PFSK-1 (cell line): Measurements from ENCODE around the gene A2M.

Source experiments
- FOXP2 ChIP-seq: optimal IDR thresholded peaks from 2 replicates; pipeline ENCODE3; 2011; ENCODE audit warnings: borderline replicate concordance, control low read depth, inconsistent platforms; ENCODE audit not compliant: insufficient read depth; ENCODE audit errors: extremely low read length, extremely low read depth
- POLR2AphosphoS5 ChIP-seq: IDR thresholded peaks from 2 replicates; pipeline ENCODE4 v1.6.1; 2012; ENCODE audit warnings: low read depth, mild to moderate bottlenecking, control low read depth, low read length, moderate library complexity
- SIN3A ChIP-seq: IDR thresholded peaks from 2 replicates; pipeline ENCODE4 v1.6.1; 2012; ENCODE audit warnings: mild to moderate bottlenecking, low read length, moderate library complexity, borderline replicate concordance; ENCODE audit not compliant: insufficient read depth
- TAF1 ChIP-seq: IDR thresholded peaks from 2 replicates; pipeline ENCODE4 v1.6.1; 2012; ENCODE audit warnings: low read length, control low read depth, borderline replicate concordance; ENCODE audit not compliant: insufficient read depth
- TF ChIP-seq, protein P1 (sequence below), 2 experiments: IDR thresholded peaks; 2 replicates each; pipeline versions ENCODE4 v1.6.1 to v1.8.0; 2011 to 2012; ENCODE audit warnings: low read depth in 2 of 2, low read length in 2 of 2, control low read depth in 1 of 2, inconsistent platforms in 1 of 2, mild to moderate bottlenecking in 1 of 2, moderate library complexity in 1 of 2; ENCODE audit not compliant: insufficient read depth in 1 of 2

Gene A2M

DNA sequence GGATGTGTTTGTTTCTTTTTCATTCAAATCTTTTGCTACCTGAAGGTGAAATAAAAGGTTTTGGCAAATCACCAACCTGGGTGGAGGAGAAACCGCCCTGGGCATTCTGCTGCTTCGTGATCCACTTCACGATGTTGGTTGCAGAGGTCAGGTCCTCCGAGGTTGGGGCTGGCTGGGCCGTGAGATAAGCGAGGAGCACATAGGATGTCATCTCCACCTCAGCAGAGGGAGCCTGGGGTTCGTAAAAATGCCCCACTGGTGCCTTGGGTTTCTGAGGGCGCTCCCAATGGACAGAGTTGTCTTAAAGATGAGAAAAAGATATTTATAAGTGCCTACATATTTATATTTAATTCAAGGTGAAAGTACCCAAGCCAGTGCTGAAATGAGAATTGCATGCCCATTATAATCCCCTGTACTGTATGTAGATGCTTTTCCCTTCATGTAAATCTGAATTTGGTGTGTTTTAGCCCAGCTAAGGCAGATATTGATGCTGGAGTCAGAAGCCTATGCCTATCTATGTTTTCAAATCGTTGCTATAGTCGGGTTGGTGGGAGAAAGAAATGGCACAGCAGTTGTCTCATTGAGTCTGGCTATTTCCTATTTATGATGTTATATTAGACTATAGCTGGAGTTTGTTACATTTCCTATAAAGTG is 41.1 kb downstream of the A2M start:
- no peak for TF ChIP-seq TAF1
- TF ChIP-seq POLR2AphosphoS5, result no peak
- TF ChIP-seq, protein P1, sequence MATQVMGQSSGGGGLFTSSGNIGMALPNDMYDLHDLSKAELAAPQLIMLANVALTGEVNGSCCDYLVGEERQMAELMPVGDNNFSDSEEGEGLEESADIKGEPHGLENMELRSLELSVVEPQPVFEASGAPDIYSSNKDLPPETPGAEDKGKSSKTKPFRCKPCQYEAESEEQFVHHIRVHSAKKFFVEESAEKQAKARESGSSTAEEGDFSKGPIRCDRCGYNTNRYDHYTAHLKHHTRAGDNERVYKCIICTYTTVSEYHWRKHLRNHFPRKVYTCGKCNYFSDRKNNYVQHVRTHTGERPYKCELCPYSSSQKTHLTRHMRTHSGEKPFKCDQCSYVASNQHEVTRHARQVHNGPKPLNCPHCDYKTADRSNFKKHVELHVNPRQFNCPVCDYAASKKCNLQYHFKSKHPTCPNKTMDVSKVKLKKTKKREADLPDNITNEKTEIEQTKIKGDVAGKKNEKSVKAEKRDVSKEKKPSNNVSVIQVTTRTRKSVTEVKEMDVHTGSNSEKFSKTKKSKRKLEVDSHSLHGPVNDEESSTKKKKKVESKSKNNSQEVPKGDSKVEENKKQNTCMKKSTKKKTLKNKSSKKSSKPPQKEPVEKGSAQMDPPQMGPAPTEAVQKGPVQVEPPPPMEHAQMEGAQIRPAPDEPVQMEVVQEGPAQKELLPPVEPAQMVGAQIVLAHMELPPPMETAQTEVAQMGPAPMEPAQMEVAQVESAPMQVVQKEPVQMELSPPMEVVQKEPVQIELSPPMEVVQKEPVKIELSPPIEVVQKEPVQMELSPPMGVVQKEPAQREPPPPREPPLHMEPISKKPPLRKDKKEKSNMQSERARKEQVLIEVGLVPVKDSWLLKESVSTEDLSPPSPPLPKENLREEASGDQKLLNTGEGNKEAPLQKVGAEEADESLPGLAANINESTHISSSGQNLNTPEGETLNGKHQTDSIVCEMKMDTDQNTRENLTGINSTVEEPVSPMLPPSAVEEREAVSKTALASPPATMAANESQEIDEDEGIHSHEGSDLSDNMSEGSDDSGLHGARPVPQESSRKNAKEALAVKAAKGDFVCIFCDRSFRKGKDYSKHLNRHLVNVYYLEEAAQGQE (IDR thresholded peaks at IDR 0.05; ENCODE audit: insufficient read depth in 1 of 2, low read depth in 2 of 2, low read length in 2 of 2), result no peak
- no peak for TF ChIP-seq FOXP2
- TF ChIP-seq SIN3A, result no peak

DNA sequence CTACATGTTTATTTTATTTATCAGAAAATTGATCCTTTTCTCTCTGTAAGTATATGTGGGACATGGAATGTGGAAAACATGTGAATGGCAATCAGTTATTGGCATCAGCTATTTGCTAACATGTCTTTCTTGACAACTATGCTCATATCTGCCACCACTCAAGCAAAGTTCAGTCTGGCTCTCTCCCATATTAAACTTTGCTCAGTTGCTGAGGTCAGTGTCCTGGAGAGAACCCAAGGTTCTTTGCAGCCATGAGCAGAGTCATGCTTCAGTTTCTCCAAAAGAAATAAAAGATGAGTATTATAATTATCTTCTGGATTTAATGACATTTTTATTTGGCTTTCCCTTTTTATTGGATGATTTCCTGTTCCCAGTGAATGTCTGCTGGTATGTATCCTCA is 42.6 kb downstream of the A2M start:
- TF ChIP-seq TAF1 (no peak), FOXP2 (no peak), POLR2AphosphoS5 (no peak), SIN3A (no peak)
- TF ChIP-seq, protein P1 (IDR thresholded peaks at IDR 0.05; ENCODE audit: insufficient read depth in 1 of 2, low read depth in 2 of 2, low read length in 2 of 2), result no peak

GRCh38 chr12:9072481-9073038 is 43.2 kb downstream of the A2M start:
- no peak for TF ChIP-seq SIN3A
- TF ChIP-seq, protein P1 (IDR thresholded peaks at IDR 0.05; ENCODE audit: insufficient read depth in 1 of 2, low read depth in 2 of 2, low read length in 2 of 2), result no peak
- TF ChIP-seq TAF1, result no peak
- no peak for TF ChIP-seq POLR2AphosphoS5
- no peak for TF ChIP-seq FOXP2

DNA sequence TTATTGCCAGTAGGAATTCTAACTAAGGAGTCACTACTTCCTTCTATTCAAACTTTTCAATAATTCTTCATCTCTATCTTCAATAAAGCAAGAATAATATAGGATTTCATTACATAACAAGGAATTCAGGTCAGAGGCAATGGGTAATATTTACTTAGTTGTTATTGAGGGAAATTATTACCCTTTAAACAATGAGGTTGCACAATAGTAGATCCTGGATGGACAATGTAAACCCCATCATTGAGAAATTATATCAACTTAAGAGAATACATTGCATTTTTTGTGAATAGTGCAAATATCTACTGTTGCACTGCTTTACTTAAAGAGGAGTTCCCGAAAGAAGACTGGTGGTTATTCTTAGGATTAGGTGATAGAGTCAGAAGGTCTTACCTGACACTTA is 43.8 kb downstream of the A2M start:
- no peak for TF ChIP-seq POLR2AphosphoS5
- TF ChIP-seq, protein P1 (IDR thresholded peaks at IDR 0.05; ENCODE audit: insufficient read depth in 1 of 2, low read depth in 2 of 2, low read length in 2 of 2), result no peak
- TF ChIP-seq TAF1, result no peak
- no peak for TF ChIP-seq FOXP2
- no peak for TF ChIP-seq SIN3A

DNA sequence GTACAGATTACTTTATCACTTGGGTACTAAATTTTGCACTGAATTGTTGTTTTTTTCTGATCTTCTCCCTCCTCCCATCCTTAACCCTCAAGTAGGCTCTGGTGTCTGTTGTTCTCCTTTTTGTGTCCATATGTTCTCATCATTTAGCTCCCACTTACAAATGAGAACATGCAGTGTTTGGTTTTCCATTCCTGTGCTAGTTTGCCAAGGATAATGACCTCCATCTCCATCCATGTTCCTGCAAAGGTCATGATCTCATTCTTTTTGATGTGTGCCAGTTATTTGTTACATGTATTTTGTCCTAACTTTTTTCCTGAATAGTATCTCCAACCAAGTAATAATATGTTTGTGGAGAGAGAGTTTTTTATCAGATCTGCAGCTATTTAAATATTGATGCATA is 44.2 kb downstream of the A2M start:
- TF ChIP-seq TAF1 (no peak), FOXP2 (no peak), SIN3A (no peak), POLR2AphosphoS5 (no peak)
- TF ChIP-seq, protein P1 (IDR thresholded peaks at IDR 0.05; ENCODE audit: insufficient read depth in 1 of 2, low read depth in 2 of 2, low read length in 2 of 2), result no peak
